ENCODE data around the gene HSPB7.
"Not testable (repeated sequence)": the region's sequence is repeated elsewhere in the genome, so short reads cannot be mapped to it uniquely, and the experiment has no call there.

DNA sequence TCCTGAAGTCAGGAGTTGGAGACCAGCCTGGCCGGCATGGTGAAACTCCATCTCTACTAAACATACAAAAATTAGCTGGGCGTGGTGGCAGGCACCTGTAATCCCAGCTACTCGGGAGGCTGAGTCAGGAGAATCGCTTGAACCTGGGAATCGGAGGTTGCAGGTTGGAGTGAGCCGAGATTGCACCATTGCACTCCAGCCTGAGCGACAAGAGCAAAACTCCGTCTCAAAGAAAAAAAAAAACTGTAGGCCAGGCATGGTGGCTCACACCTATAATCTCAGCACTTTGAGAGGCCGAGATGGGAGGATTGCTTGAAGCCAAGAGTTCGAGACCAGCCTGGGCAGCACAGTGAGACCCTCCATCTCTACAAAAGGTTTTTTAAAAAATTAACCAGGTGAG, 16.6 kb downstream of the HSPB7 start:
- not testable (repeated sequence) for TF ChIP-seq CTCF, POLR2A (IDR thresholded peaks at IDR 0.05)
